Measurements from ENCODE around the gene INPP4B.

The INPP4B gene

GRCh38 chr4:142348613-142349021 is 497.5 kb downstream of the INPP4B start:
- DNase-seq (ENCODE audit: low read depth in 2 of 2) = no peak

- DNase-seq (ENCODE audit: low read depth in 2 of 2) = no peak
These were observed 498.9 kb downstream of the INPP4B start for GRCh38 chr4:142347241-142347640.

GRCh38 chr4:142345924-142346323 is 500.2 kb downstream of the INPP4B start:
- no peak for DNase-seq (ENCODE audit: low read depth in 2 of 2)

- no peak for DNase-seq (ENCODE audit: low read depth in 2 of 2)
These were observed 504.8 kb downstream of the INPP4B start for GRCh38 chr4:142341268-142341667.

GRCh38 chr4:142339053-142339452 is 507.0 kb downstream of the INPP4B start:
- no peak for DNase-seq (ENCODE audit: low read depth in 2 of 2)

- DNase-seq (ENCODE audit: low read depth in 2 of 2) = no peak
These were observed 509.7 kb downstream of the INPP4B start for GRCh38 chr4:142336251-142336934.

- no peak for DNase-seq (ENCODE audit: low read depth in 2 of 2)
These were observed 511.2 kb downstream of the INPP4B start for GRCh38 chr4:142334931-142335330.

GRCh38 chr4:142331646-142332045 is 514.5 kb downstream of the INPP4B start:
- no peak for DNase-seq (ENCODE audit: low read depth in 2 of 2)

- no peak for DNase-seq (ENCODE audit: low read depth in 2 of 2)
These were observed 515.0 kb downstream of the INPP4B start for GRCh38 chr4:142331132-142331531.

GRCh38 chr4:142330311-142330710 is 515.8 kb downstream of the INPP4B start:
- no peak for DNase-seq (ENCODE audit: low read depth in 2 of 2)

- DNase-seq (ENCODE audit: low read depth in 2 of 2) = no peak
These were observed 516.8 kb downstream of the INPP4B start for GRCh38 chr4:142329313-142329712.

GRCh38 chr4:142326181-142326580 is 519.9 kb downstream of the INPP4B start:
- DNase-seq (ENCODE audit: low read depth in 2 of 2) = no peak

GRCh38 chr4:142324572-142324971 is 521.5 kb downstream of the INPP4B start:
- no peak for DNase-seq (ENCODE audit: low read depth in 2 of 2)

GRCh38 chr4:142322996-142323395 is 523.1 kb downstream of the INPP4B start:
- no peak for DNase-seq (ENCODE audit: low read depth in 2 of 2)

- no peak for DNase-seq (ENCODE audit: low read depth in 2 of 2)
These were observed 527.8 kb downstream of the INPP4B start for GRCh38 chr4:142318280-142318679.

- DNase-seq (ENCODE audit: low read depth in 2 of 2) = no peak
These were observed 529.2 kb downstream of the INPP4B start for GRCh38 chr4:142316913-142317312.

GRCh38 chr4:142316025-142316424 is 530.1 kb downstream of the INPP4B start:
- DNase-seq (ENCODE audit: low read depth in 2 of 2) = no peak

- DNase-seq (ENCODE audit: low read depth in 2 of 2) = no peak
These were observed 531.4 kb downstream of the INPP4B start for GRCh38 chr4:142314686-142315085.

GRCh38 chr4:142314247-142314646 is 531.9 kb downstream of the INPP4B start:
- no peak for DNase-seq (ENCODE audit: low read depth in 2 of 2)

- no peak for DNase-seq (ENCODE audit: low read depth in 2 of 2)
These were observed 533.7 kb downstream of the INPP4B start for GRCh38 chr4:142312391-142312790.

GRCh38 chr4:142311916-142312315 is 534.2 kb downstream of the INPP4B start:
- DNase-seq (ENCODE audit: low read depth in 2 of 2) = no peak

GRCh38 chr4:142309772-142310171 is 536.3 kb downstream of the INPP4B start:
- no peak for DNase-seq (ENCODE audit: low read depth in 2 of 2)

GRCh38 chr4:142307857-142308256 is 538.2 kb downstream of the INPP4B start:
- no peak for DNase-seq (ENCODE audit: low read depth in 2 of 2)

- DNase-seq (ENCODE audit: low read depth in 2 of 2) = no peak
These were observed 548.8 kb downstream of the INPP4B start for GRCh38 chr4:142297313-142297712.

Measured in stimulated activated CD8-positive, alpha-beta memory T cell treated with anti-CD3 and anti-CD28 coated beads, Interleukin-2, amount 100 ng/mL, for 1 hour (primary cell).